GM12878 (cell line): ENCODE results near the gene LYG1. TPM values are rescaled to one million over a fixed set of nuclear protein-coding genes. Genes with fewer than 3 reads are reported as not detected.

ENCODE experiments used
- ATAC-seq: fragments of 200-7000 bp; cut with Tn5 transposase; 3 replicates; pipeline ENCODE4 v1.9.1; 2020; ENCODE audit warnings: mild to moderate bottlenecking, moderate library complexity
- BruUV-seq: library from RNA; stranded (reverse); fragments of 400-500 nt; replicated peaks from 2 replicates; lab custom pipeline; 2021; lab: Mats Ljungman, UMichigan
- CTCF ChIA-PET: fragments of 300-600 bp; sonication (Branson Sonifier 250); formaldehyde crosslinking; extraction: SDS; loops from one replicate; lab custom pipeline; 2021; ENCODE audit warnings: inconsistent platforms; lab: Yijun Ruan, JAX
- POLR2A ChIA-PET: fragments of 350-600 bp; formaldehyde crosslinking; extraction: SDS; loops from one replicate; lab custom pipeline; 2021; ENCODE audit warnings: inconsistent platforms; lab: Charles Lee
- RAD21 ChIA-PET: fragments of 300-600 bp; sonication (Branson Sonifier 250); formaldehyde crosslinking; loops from one replicate; lab custom pipeline; 2023; ENCODE audit warnings: antibody characterized with exemption; ENCODE audit not compliant: unreplicated experiment; lab: Charles Lee
- SMC1A ChIA-PET: fragments of 300-600 bp; sonication (Branson Sonifier 250); formaldehyde crosslinking; loops from one replicate; lab custom pipeline; 2023; ENCODE audit not compliant: unreplicated experiment, uncharacterized antibody; lab: Charles Lee
- DNase-seq: peaks from one replicate; pipeline ENCODE4 v3.0.0-alpha.2; 2011; ENCODE audit warnings: low read depth, low spot score
- FAIRE-seq: peaks from 3 replicates; lab custom pipeline; 2011; peaks lifted over from hg19 to GRCh38; lab: Jason Lieb, UNC
- H2AFZ ChIP-seq: 2 replicates; pipeline ENCODE4 v1.6.0; 2011; ENCODE audit warnings: low read depth, low read length, control low read depth; ENCODE audit not compliant: control insufficient read depth
- H3K27ac ChIP-seq: 2 replicates; pipeline ENCODE4 v1.5.1; 2011; ENCODE audit warnings: control low read depth; ENCODE audit not compliant: control insufficient read depth, insufficient read depth
- H3K27me3 ChIP-seq, 2 experiments: replicated peaks in 1 of 2; 2 replicates each; pipeline versions ENCODE4 v1.6.0 to v1.6.1; 2011; ENCODE audit warnings: low read length in 1 of 2; ENCODE audit not compliant: control insufficient read depth in 2 of 2, insufficient read depth in 2 of 2
- H3K36me3 ChIP-seq, 2 experiments: 2 replicates each; pipeline ENCODE4 v1.5.1; 2011; ENCODE audit warnings: low read length in 1 of 2; ENCODE audit not compliant: control insufficient read depth in 2 of 2, insufficient read depth in 2 of 2
- H3K4me1 ChIP-seq: 2 replicates; pipeline ENCODE4 v1.6.1; 2011; ENCODE audit warnings: mild to moderate bottlenecking, low read length, moderate library complexity, mixed read lengths; ENCODE audit not compliant: control insufficient read depth, insufficient read depth
- H3K4me2 ChIP-seq: 2 replicates; pipeline ENCODE4 v1.6.0; 2011; ENCODE audit warnings: control low read depth; ENCODE audit not compliant: control insufficient read depth, insufficient read depth
- H3K4me3 ChIP-seq: fragments of 200-600 bp; sonication (generic); 2 replicates; pipeline ENCODE4 v1.5.1; 2016
- H3K79me2 ChIP-seq: 2 replicates; pipeline ENCODE4 v1.6.0; 2011; ENCODE audit warnings: low read length; ENCODE audit not compliant: control insufficient read depth, insufficient read depth
- H3K9ac ChIP-seq: 2 replicates; pipeline ENCODE4 v1.8.0; 2011; ENCODE audit warnings: low read length, control low read depth, mixed read lengths; ENCODE audit not compliant: control insufficient read depth, insufficient read depth
- H3K9me3 ChIP-seq: replicated peaks from 3 replicates; pipeline ENCODE4 v1.5.1; 2011; ENCODE audit warnings: mild to moderate bottlenecking, low read length; ENCODE audit not compliant: control insufficient read depth, insufficient read depth
- H4K20me1 ChIP-seq: 2 replicates; pipeline ENCODE4 v1.6.0; 2011; ENCODE audit not compliant: control insufficient read depth, insufficient read depth
- FOXM1 ChIP-seq: IDR thresholded peaks from 2 replicates; pipeline ENCODE4 v1.6.1; 2012; ENCODE audit warnings: low read depth, mild to moderate bottlenecking, inconsistent platforms, low read length, moderate library complexity
- HCFC1 ChIP-seq: fragments of 150-350 bp; IDR thresholded peaks from 2 replicates; pipeline ENCODE4 v1.6.1; 2014; ENCODE audit warnings: low read length
- IKZF1 ChIP-seq: fragments of 450-650 bp; conservative IDR thresholded peaks from 2 replicates; pipeline ENCODE4 v1.6.1; 2017; ENCODE audit warnings: antibody characterized with exemption, mild to moderate bottlenecking
- MTA2 ChIP-seq: fragments of 450-650 bp; IDR thresholded peaks from 2 replicates; pipeline ENCODE4 v1.6.1; 2016; ENCODE audit warnings: low read depth, mild to moderate bottlenecking, moderate library complexity
- NRF1 ChIP-seq: conservative IDR thresholded peaks from 2 replicates; pipeline ENCODE4 v1.6.1; 2011; ENCODE audit warnings: mild to moderate bottlenecking, low read depth, low read length, improper control_type of control experiment
- RUNX3 ChIP-seq: IDR thresholded peaks from 2 replicates; pipeline ENCODE4 v1.6.1; 2012; ENCODE audit warnings: low read length, inconsistent platforms
- SIN3A ChIP-seq: IDR thresholded peaks from 2 replicates; pipeline ENCODE4 v1.6.1; 2012; ENCODE audit warnings: low read depth, low read length, improper control_type of control experiment
- SMC3 ChIP-seq: IDR thresholded peaks from 2 replicates; pipeline ENCODE4 v1.6.1; 2011; ENCODE audit warnings: low read length, improper control_type of control experiment, borderline replicate concordance
- SPI1 ChIP-seq: IDR thresholded peaks from 2 replicates; pipeline ENCODE4 v1.6.1; 2011; ENCODE audit warnings: low read depth, mild to moderate bottlenecking, low read length, moderate library complexity, borderline replicate concordance; ENCODE audit not compliant: insufficient read depth
- WGBS: methylation state at CpG from one replicate; pipeline ENCODE4 v1.1.6; 2016; ENCODE audit warnings: low lambda C conversion rate; ENCODE audit not compliant: insufficient replicate concordance, insufficient coverage; ENCODE audit errors: missing lambda C conversion rate; 5-methylcytosine and 5-hydroxymethylcytosine counted together
- in situ Hi-C: fragments of 300-500 bp; cut with MboI; formaldehyde crosslinking; loops from 9 replicates; pipeline ENCODE4 v1.14.3; 2018; ENCODE audit warnings: mixed read lengths
- intact Hi-C: fragments of 100-400 bp; cut with micrococcal nuclease; formaldehyde crosslinking; loops from one replicate; pipeline ENCODE4 v1.14.2; 2022; ENCODE audit not compliant: unreplicated experiment
- polyA plus RNA-seq, 11 experiments: library from polyadenylated mRNA; depleted of rRNA in 4 of 11; unstranded in 6 of 11; stranded (reverse) in 5 of 11; fragments of >200 nt; fragmentation: Nextera tagmentation in 4 of 11; fragmentation: Illumina TruSeq in 1 of 11; extraction: Ambion mirVana in 4 of 11; extraction: Trizol in 1 of 11; gene quantifications; 1 replicate in 1 of 11; 2 replicates in 10 of 11; pipeline versions ENCODE4 v1.2.1 to v1.2.3, GENCODE V29; 2011 to 2016; ENCODE audit warnings: inconsistent platforms in 2 of 11, missing spikeins in 2 of 11, low read depth in 1 of 11
- total RNA-seq, 4 experiments: library from RNA; depleted of rRNA in 3 of 4; stranded (reverse); fragments of >200 nt in 3 of 4; fragmentation: Illumina TruSeq in 1 of 4; extraction: Trizol in 1 of 4; gene quantifications; 2 replicates each; pipeline versions ENCODE4 v1.2.1 to v1.2.3, GENCODE V29; 2013 to 2021
- TF ChIP-seq, protein P1 (sequence below): IDR thresholded peaks from 2 replicates; pipeline ENCODE4 v1.6.1; 2011; ENCODE audit warnings: low read depth, mild to moderate bottlenecking, low read length, moderate library complexity, borderline replicate concordance; ENCODE audit errors: extremely low read depth
- TF ChIP-seq, protein P2 (sequence below): IDR thresholded peaks from 2 replicates; pipeline ENCODE4 v1.6.1; 2012; ENCODE audit warnings: improper control_type of control experiment, low read depth, low read length; ENCODE audit not compliant: insufficient replicate concordance
- TF ChIP-seq, protein P3 (sequence below): fragments of 450-650 bp; IDR thresholded peaks from 2 replicates; pipeline ENCODE4 v1.6.1; 2017; ENCODE audit warnings: low read depth, mild to moderate bottlenecking, moderate library complexity
- TF ChIP-seq, protein P4 (sequence below): IDR thresholded peaks from 2 replicates; pipeline ENCODE4 v1.6.1; 2012; ENCODE audit warnings: low read length, inconsistent platforms

The LYG1 gene
- total and polyA plus RNA-seq, 10 of the 15 experiments (the other 5 are each of a cell fraction or from before 2014, with no cell fraction given): 0.27 to 1.3 (median 0.79) TPM; not detected in 1

DNA sequence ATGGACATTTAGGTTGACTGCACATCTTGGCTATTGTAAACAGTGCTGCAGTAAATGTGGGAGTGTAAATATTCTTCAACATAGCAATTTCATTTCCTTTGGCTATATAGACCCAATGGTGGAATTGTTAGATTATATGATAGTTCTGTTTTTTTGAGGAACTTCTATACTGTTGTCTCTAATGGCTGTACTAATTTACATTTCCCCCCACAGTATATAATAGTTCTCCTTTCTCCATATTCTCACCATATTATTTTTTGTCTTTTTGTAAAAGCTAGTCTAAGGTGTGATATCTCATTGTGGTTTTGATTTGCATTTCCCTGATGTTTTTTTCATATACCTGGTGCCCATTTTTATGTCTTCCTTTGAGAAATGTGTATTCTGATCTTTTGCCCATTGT lies 49.2 kb upstream of the LYG1 start (continued):
- TF ChIP-seq, protein P1, sequence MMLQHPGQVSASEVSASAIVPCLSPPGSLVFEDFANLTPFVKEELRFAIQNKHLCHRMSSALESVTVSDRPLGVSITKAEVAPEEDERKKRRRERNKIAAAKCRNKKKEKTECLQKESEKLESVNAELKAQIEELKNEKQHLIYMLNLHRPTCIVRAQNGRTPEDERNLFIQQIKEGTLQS: no peak
- no peak for TF ChIP-seq SIN3A
- TF ChIP-seq SMC3: no peak
- no peak for TF ChIP-seq HCFC1
- TF ChIP-seq NRF1: no peak

DNA sequence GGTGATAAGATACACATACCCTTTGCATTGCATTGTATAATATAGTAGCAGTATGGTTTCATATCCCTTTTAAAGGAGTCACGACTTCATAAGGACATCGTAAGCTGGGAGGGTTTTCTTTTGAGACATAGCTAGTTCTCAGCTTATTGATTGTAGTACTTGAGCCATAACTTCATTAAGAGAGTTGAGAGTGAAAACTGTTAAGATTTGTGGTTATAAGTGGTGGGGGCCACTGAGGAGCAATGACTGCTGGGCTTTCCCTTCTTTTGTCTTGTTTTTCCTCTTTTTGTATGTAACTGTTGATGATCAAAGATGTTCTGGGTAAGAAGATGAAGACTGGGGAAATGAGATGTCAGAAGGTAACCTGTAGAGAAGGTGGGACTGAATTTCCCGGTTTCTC lies 47.2 kb upstream of the LYG1 start:
- Histone ChIP-seq H3K79me2 (peaks cover 84% of the 10 kb centered on the region), H3K36me3 (no peaks in the 10 kb centered on the region; a peak in 3 of 4 replicates), H3K4me1 (peaks cover 13% of the 10 kb centered on the region), H3K27ac (no peak overlapping the region), H3K27me3 (no peaks in the 10 kb centered on the region), H4K20me1 (no peaks in the 10 kb centered on the region; the same call in 1 of the 2 replicates), H2AFZ (no peak overlapping the region), H3K9ac (no peak overlapping the region), H3K4me2 (peak overlapping the region; percentile 34), H3K9me3 (no peaks in the 10 kb centered on the region), H3K4me3 (no peak overlapping the region)
- CTCF ChIA-PET: interaction anchor here (0.5 to 2.1 kb wide), 5 partner anchors 9 to 730 kb away, joined by 3 to 11 read pairs (median 4); partner anchors contain the start of genes EIF5B and TXNDC9
- FAIRE-seq (peak; percentile 47), ATAC-seq (peak; percentile 86), DNase-seq (peak; percentile 39)
- RAD21 ChIA-PET: interaction anchor here (0.6 to 2.7 kb wide), 4 partner anchors 9 to 900 kb away, joined by 3 to 29 read pairs (median 6); partner anchors contain the start of genes EIF5B and TXNDC9
- intact Hi-C loops: no loop called here
- SMC1A ChIA-PET: interaction anchor here (0.5 to 3.8 kb wide), 8 partner anchors 9 to 207 kb away, joined by 3 to 32 read pairs (median 5); partner anchors contain the start of genes C2orf15, EIF5B and TXNDC9
- in situ Hi-C loops: no loop called here
- 2% methylated on average over 3 of the region's 3 CpGs for WGBS
- no TSS peak for BruUV-seq
- POLR2A ChIA-PET: interaction anchor here (0.9 to 3.9 kb wide), 4 partner anchors 9 to 167 kb away, joined by 3 to 30 read pairs (median 6); partner anchors contain the start of genes EIF5B, MITD1, MRPL30 and TXNDC9
- peak; percentile 26; the same call in 1 of the 2 replicates for TF ChIP-seq SPI1
- peak; percentile 31; the same call in 1 of the 2 replicates for TF ChIP-seq FOXM1
- TF ChIP-seq MTA2: peak; percentile 89
- peak; percentile 37; the same call in 1 of the 2 replicates for TF ChIP-seq IKZF1
- TF ChIP-seq, protein P2, sequence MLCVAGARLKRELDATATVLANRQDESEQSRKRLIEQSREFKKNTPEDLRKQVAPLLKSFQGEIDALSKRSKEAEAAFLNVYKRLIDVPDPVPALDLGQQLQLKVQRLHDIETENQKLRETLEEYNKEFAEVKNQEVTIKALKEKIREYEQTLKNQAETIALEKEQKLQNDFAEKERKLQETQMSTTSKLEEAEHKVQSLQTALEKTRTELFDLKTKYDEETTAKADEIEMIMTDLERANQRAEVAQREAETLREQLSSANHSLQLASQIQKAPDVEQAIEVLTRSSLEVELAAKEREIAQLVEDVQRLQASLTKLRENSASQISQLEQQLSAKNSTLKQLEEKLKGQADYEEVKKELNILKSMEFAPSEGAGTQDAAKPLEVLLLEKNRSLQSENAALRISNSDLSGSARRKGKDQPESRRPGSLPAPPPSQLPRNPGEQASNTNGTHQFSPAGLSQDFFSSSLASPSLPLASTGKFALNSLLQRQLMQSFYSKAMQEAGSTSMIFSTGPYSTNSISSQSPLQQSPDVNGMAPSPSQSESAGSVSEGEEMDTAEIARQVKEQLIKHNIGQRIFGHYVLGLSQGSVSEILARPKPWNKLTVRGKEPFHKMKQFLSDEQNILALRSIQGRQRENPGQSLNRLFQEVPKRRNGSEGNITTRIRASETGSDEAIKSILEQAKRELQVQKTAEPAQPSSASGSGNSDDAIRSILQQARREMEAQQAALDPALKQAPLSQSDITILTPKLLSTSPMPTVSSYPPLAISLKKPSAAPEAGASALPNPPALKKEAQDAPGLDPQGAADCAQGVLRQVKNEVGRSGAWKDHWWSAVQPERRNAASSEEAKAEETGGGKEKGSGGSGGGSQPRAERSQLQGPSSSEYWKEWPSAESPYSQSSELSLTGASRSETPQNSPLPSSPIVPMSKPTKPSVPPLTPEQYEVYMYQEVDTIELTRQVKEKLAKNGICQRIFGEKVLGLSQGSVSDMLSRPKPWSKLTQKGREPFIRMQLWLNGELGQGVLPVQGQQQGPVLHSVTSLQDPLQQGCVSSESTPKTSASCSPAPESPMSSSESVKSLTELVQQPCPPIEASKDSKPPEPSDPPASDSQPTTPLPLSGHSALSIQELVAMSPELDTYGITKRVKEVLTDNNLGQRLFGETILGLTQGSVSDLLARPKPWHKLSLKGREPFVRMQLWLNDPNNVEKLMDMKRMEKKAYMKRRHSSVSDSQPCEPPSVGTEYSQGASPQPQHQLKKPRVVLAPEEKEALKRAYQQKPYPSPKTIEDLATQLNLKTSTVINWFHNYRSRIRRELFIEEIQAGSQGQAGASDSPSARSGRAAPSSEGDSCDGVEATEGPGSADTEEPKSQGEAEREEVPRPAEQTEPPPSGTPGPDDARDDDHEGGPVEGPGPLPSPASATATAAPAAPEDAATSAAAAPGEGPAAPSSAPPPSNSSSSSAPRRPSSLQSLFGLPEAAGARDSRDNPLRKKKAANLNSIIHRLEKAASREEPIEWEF: peak; percentile 94
- TF ChIP-seq, protein P3, sequence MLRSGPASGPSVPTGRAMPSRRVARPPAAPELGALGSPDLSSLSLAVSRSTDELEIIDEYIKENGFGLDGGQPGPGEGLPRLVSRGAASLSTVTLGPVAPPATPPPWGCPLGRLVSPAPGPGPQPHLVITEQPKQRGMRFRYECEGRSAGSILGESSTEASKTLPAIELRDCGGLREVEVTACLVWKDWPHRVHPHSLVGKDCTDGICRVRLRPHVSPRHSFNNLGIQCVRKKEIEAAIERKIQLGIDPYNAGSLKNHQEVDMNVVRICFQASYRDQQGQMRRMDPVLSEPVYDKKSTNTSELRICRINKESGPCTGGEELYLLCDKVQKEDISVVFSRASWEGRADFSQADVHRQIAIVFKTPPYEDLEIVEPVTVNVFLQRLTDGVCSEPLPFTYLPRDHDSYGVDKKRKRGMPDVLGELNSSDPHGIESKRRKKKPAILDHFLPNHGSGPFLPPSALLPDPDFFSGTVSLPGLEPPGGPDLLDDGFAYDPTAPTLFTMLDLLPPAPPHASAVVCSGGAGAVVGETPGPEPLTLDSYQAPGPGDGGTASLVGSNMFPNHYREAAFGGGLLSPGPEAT: peak; percentile 30; the same call in 1 of the 2 replicates
- TF ChIP-seq, protein P4, sequence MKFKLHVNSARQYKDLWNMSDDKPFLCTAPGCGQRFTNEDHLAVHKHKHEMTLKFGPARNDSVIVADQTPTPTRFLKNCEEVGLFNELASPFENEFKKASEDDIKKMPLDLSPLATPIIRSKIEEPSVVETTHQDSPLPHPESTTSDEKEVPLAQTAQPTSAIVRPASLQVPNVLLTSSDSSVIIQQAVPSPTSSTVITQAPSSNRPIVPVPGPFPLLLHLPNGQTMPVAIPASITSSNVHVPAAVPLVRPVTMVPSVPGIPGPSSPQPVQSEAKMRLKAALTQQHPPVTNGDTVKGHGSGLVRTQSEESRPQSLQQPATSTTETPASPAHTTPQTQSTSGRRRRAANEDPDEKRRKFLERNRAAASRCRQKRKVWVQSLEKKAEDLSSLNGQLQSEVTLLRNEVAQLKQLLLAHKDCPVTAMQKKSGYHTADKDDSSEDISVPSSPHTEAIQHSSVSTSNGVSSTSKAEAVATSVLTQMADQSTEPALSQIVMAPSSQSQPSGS: peak; percentile 33; the same call in 1 of the 2 replicates
- peak; percentile 94 for TF ChIP-seq RUNX3
